Astrocyte (in vitro differentiated cells and primary cell): ENCODE data around the gene ZBTB7C. TPM values are rescaled to one million over a fixed set of nuclear protein-coding genes. Genes with fewer than 3 reads are reported as not detected.
A peak's percentile ranks its signal among the peaks of the same experiment; 100 is the strongest.

ENCODE experiments used
- DNase-seq: peaks from one replicate; pipeline ENCODE4 v3.0.0-alpha.2; 2010; ENCODE audit warnings: low read depth
- FAIRE-seq: peaks from 2 replicates; lab custom pipeline; 2011; peaks lifted over from hg19 to GRCh38; lab: Jason Lieb, UNC
- H2AFZ ChIP-seq: 2 replicates; pipeline ENCODE4 v1.6.0; 2012; ENCODE audit warnings: low read depth, low read length, inconsistent platforms
- H3K27ac ChIP-seq: 2 replicates; pipeline ENCODE4 v1.5.1; 2011; ENCODE audit warnings: low read depth, low read length, inconsistent platforms
- H3K27me3 ChIP-seq: 2 replicates; pipeline ENCODE4 v1.6.0; 2011; ENCODE audit warnings: low read length, inconsistent platforms; ENCODE audit not compliant: insufficient read depth
- H3K36me3 ChIP-seq: 2 replicates; pipeline ENCODE4 v1.5.1; 2011; ENCODE audit warnings: low read length, inconsistent platforms; ENCODE audit not compliant: insufficient read depth
- H3K4me1 ChIP-seq: 2 replicates; pipeline ENCODE4 v1.5.1; 2011; ENCODE audit warnings: low read length, inconsistent platforms; ENCODE audit not compliant: insufficient read depth
- H3K4me2 ChIP-seq: 2 replicates; pipeline ENCODE4 v1.6.0; 2012; ENCODE audit warnings: low read length, inconsistent platforms
- H3K4me3 ChIP-seq: 2 replicates; pipeline ENCODE4 v1.5.1; 2011; ENCODE audit warnings: low read depth, mild to moderate bottlenecking, low read length, inconsistent platforms; ENCODE audit not compliant: insufficient read depth
- H3K79me2 ChIP-seq: 2 replicates; pipeline ENCODE4 v1.6.0; 2012; ENCODE audit warnings: mild to moderate bottlenecking, low read length, inconsistent platforms; ENCODE audit not compliant: insufficient read depth
- H3K9ac ChIP-seq: 2 replicates; pipeline ENCODE4 v1.6.0; 2012; ENCODE audit warnings: mild to moderate bottlenecking, low read length, inconsistent platforms
- H3K9me3 ChIP-seq: 2 replicates; pipeline ENCODE4 v1.5.1; 2012; ENCODE audit warnings: low read depth, mild to moderate bottlenecking, low read length, inconsistent platforms; ENCODE audit not compliant: insufficient read depth
- H4K20me1 ChIP-seq: 2 replicates; pipeline ENCODE4 v1.6.0; 2012; ENCODE audit warnings: low read length, inconsistent platforms; ENCODE audit not compliant: insufficient read depth
- H3K27ac Mint-ChIP-seq: one replicate; pipeline ENCODE4 v1.8.0; 2021; ENCODE audit warnings: mild to moderate bottlenecking, mixed read lengths; ENCODE audit not compliant: unreplicated experiment
- H3K27me3 Mint-ChIP-seq: one replicate; pipeline ENCODE4 v1.8.0; 2021; ENCODE audit warnings: low read depth, mixed read lengths; ENCODE audit not compliant: unreplicated experiment
- H3K36me3 Mint-ChIP-seq: one replicate; pipeline ENCODE4 v1.8.0; 2021; ENCODE audit warnings: low read depth, mixed read lengths; ENCODE audit not compliant: unreplicated experiment
- H3K4me1 Mint-ChIP-seq: one replicate; pipeline ENCODE4 v1.8.0; 2021; ENCODE audit warnings: low read depth, mixed read lengths; ENCODE audit not compliant: unreplicated experiment
- H3K4me3 Mint-ChIP-seq: one replicate; pipeline ENCODE4 v1.8.0; 2021; ENCODE audit warnings: mild to moderate bottlenecking, moderate library complexity, mixed read lengths; ENCODE audit not compliant: unreplicated experiment
- H3K9me3 Mint-ChIP-seq: one replicate; pipeline ENCODE4 v1.8.0; 2021; ENCODE audit warnings: mild to moderate bottlenecking, mixed read lengths; ENCODE audit not compliant: unreplicated experiment
- EZH2 ChIP-seq: IDR thresholded peaks from 2 replicates; pipeline ENCODE4 v1.6.1; 2012; ENCODE audit warnings: mild to moderate bottlenecking, low read length, inconsistent platforms; ENCODE audit not compliant: insufficient read depth
- total RNA-seq: library from RNA; stranded (reverse); gene quantifications from 2 replicates; pipeline ENCODE4 v1.2.1, GENCODE V29; 2021
- TF ChIP-seq, protein P1 (sequence below): IDR thresholded peaks from 2 replicates; pipeline ENCODE4 v1.5.1; 2011; ENCODE audit warnings: low read depth, mild to moderate bottlenecking, inconsistent platforms, low read length, moderate library complexity; ENCODE audit not compliant: insufficient read depth

ZBTB7C gene
- total RNA-seq, 1 donor from 2014 or later, result 1.0 TPM

- Histone ChIP-seq H3K79me2 (no peaks in the 10 kb centered on the region), H3K9ac (no peak overlapping the region), H3K27me3 (peaks cover 13% of the 10 kb centered on the region), H3K4me1 (no peaks in the 10 kb centered on the region), H3K9me3 (no peaks in the 10 kb centered on the region), H3K4me2 (no peak overlapping the region), H3K36me3 (no peaks in the 10 kb centered on the region), H3K4me3 (no peak overlapping the region), H4K20me1 (no peaks in the 10 kb centered on the region), H3K27ac (no peak overlapping the region), H2AFZ (no peak overlapping the region)
- no peaks in the 10 kb centered on the region for H3K4me1 Mint-ChIP-seq
- DNase-seq (peak; percentile 39), FAIRE-seq (no peak)
- peaks cover 2% of the 10 kb centered on the region for H3K36me3 Mint-ChIP-seq
- H3K4me3 Mint-ChIP-seq, result no peak overlapping the region
- no peak overlapping the region for H3K27ac Mint-ChIP-seq
- TF ChIP-seq, protein P1, sequence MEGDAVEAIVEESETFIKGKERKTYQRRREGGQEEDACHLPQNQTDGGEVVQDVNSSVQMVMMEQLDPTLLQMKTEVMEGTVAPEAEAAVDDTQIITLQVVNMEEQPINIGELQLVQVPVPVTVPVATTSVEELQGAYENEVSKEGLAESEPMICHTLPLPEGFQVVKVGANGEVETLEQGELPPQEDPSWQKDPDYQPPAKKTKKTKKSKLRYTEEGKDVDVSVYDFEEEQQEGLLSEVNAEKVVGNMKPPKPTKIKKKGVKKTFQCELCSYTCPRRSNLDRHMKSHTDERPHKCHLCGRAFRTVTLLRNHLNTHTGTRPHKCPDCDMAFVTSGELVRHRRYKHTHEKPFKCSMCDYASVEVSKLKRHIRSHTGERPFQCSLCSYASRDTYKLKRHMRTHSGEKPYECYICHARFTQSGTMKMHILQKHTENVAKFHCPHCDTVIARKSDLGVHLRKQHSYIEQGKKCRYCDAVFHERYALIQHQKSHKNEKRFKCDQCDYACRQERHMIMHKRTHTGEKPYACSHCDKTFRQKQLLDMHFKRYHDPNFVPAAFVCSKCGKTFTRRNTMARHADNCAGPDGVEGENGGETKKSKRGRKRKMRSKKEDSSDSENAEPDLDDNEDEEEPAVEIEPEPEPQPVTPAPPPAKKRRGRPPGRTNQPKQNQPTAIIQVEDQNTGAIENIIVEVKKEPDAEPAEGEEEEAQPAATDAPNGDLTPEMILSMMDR, result no peak
- peaks cover 47% of the 10 kb centered on the region for H3K27me3 Mint-ChIP-seq
- peaks cover 4% of the 10 kb centered on the region for H3K9me3 Mint-ChIP-seq
These were observed 187.1 kb downstream of the ZBTB7C start for GRCh38 chr18:48222118-48222517.

DNA sequence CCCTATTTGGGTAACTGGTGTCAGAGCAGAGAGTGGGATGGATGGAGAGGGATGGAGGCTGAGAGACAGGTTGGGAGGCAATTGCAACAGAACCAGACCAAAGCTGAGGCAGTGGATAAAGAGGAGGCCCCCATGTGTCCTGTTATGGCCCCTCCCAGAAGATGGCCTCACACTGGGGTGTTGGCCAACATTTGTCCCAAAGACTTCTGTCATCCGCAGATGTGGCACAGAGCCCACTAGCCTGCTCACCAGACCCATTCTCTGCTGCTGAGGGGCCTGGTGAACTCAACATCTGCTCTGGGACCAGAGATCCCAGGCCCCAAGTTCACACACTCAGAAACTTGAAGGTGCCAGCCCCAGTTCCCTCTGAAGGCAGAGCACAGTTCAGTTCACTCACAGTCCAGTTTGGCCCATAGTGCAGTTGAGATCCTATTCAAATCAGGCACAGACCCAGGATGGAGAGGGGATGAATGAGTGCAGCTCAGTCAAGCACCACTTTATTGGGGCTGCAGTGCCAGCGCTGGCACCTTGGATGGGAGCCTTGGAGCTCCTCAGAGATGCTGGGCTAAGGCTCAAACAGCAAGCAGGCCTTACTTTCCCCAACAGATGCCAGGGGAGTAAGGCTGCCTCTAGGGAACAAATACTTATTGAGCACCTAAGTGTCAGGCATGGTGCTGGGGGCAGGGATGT, 189.2 kb downstream of the ZBTB7C start:
- H2AFZ ChIP-seq, result no peak overlapping the region
- FAIRE-seq, result no peak
- H3K27me3 Mint-ChIP-seq, result peaks cover 54% of the 10 kb centered on the region

More for the DNA sequence above, 189.2 kb downstream of the ZBTB7C start:
- Histone ChIP-seq H3K4me3 (no peak overlapping the region), H3K9me3 (no peaks in the 10 kb centered on the region), H4K20me1 (no peaks in the 10 kb centered on the region), H3K4me1 (no peaks in the 10 kb centered on the region), H3K79me2 (no peaks in the 10 kb centered on the region), H3K36me3 (no peaks in the 10 kb centered on the region), H3K4me2 (no peak overlapping the region), H3K9ac (no peak overlapping the region), H3K27ac (no peak overlapping the region), H3K27me3 (peaks cover 13% of the 10 kb centered on the region)
- no peak for DNase-seq
- no peaks in the 10 kb centered on the region for H3K4me1 Mint-ChIP-seq
- H3K9me3 Mint-ChIP-seq, result peaks cover 5% of the 10 kb centered on the region
- H3K4me3 Mint-ChIP-seq, result no peak overlapping the region
- peaks cover 2% of the 10 kb centered on the region for H3K36me3 Mint-ChIP-seq
- H3K27ac Mint-ChIP-seq, result no peak overlapping the region
- TF ChIP-seq EZH2, result no peak
- TF ChIP-seq, protein P1, result no peak
